ENCODE measurements around the gene B9D1. TPM values are rescaled to one million over a fixed set of nuclear protein-coding genes. Genes with fewer than 3 reads are reported as not detected.

Gene B9D1
- total and polyA plus RNA-seq, 7 donors, result 6.6 to 22.4 (median 15.2) TPM

- no peak overlapping the region for H3K4me3 ChIP-seq
- H3K36me3 ChIP-seq, result no peaks in the 10 kb centered on the region
- DNase-seq, result no peak
- TF ChIP-seq POLR2A (IDR thresholded peaks at IDR 0.05) (no peak), EP300 (IDR thresholded peaks at IDR 0.05) (no peak), POLR2AphosphoS5 (IDR thresholded peaks at IDR 0.05) (peak in 1 of 4 donors; percentile 13)
- TF ChIP-seq, protein P1, sequence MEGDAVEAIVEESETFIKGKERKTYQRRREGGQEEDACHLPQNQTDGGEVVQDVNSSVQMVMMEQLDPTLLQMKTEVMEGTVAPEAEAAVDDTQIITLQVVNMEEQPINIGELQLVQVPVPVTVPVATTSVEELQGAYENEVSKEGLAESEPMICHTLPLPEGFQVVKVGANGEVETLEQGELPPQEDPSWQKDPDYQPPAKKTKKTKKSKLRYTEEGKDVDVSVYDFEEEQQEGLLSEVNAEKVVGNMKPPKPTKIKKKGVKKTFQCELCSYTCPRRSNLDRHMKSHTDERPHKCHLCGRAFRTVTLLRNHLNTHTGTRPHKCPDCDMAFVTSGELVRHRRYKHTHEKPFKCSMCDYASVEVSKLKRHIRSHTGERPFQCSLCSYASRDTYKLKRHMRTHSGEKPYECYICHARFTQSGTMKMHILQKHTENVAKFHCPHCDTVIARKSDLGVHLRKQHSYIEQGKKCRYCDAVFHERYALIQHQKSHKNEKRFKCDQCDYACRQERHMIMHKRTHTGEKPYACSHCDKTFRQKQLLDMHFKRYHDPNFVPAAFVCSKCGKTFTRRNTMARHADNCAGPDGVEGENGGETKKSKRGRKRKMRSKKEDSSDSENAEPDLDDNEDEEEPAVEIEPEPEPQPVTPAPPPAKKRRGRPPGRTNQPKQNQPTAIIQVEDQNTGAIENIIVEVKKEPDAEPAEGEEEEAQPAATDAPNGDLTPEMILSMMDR (IDR thresholded peaks at IDR 0.05), result no peak
- no peaks in the 10 kb centered on the region for H3K27me3 ChIP-seq
- peaks cover 0 to 66% (median 40%) of the 10 kb centered on the region in 4 donors for H3K4me1 ChIP-seq
- intact Hi-C loops (cut with DNase I), result no loop called here
- 66 to 77% methylated on average over 6 of the region's 6 CpGs for WGBS, 2 donors
- no peaks in the 10 kb centered on the region for H3K9me3 ChIP-seq
- peak overlapping the region in 3 of 4 donors; percentile 22 to 49 (median 22) for H3K27ac ChIP-seq
Measured at GRCh38 chr17:19298569-19299213, 63.8 kb downstream of the B9D1 start.

- Histone ChIP-seq H3K27ac (peak overlapping the region in 3 of 4 donors; percentile 0 to 46 (median 46)), H3K4me1 (peaks cover 0 to 64% (median 40%) of the 10 kb centered on the region in 4 donors), H3K36me3 (no peaks in the 10 kb centered on the region), H3K4me3 (no peak overlapping the region), H3K9me3 (no peaks in the 10 kb centered on the region), H3K27me3 (no peaks in the 10 kb centered on the region)
- DNase-seq, result no peak
- WGBS, 2 donors, result 85 to 91% methylated on average over 11 of the region's 11 CpGs
- intact Hi-C loops (cut with DNase I), result no loop called here
- TF ChIP-seq EP300 (IDR thresholded peaks at IDR 0.05), result no peak
- TF ChIP-seq POLR2A (IDR thresholded peaks at IDR 0.05), result no peak
- TF ChIP-seq POLR2AphosphoS5 (IDR thresholded peaks at IDR 0.05), result no peak
- TF ChIP-seq, protein P1 (IDR thresholded peaks at IDR 0.05), result no peak
Measured at GRCh38 chr17:19296786-19297778, 65.4 kb downstream of the B9D1 start.

GRCh38 chr17:19295473-19296135, 66.9 kb downstream of the B9D1 start:
- intact Hi-C loops (cut with DNase I), result no loop called here
- Histone ChIP-seq H3K9me3 (no peaks in the 10 kb centered on the region), H3K4me1 (peaks cover 0 to 64% (median 44%) of the 10 kb centered on the region in 4 donors), H3K27ac (no peak overlapping the region), H3K36me3 (no peaks in the 10 kb centered on the region), H3K27me3 (no peaks in the 10 kb centered on the region), H3K4me3 (no peak overlapping the region)
- 84 to 88% methylated on average over 8 of the region's 8 CpGs for WGBS, 2 donors
- no peak for DNase-seq
- TF ChIP-seq POLR2AphosphoS5 (IDR thresholded peaks at IDR 0.05) (no peak), POLR2A (IDR thresholded peaks at IDR 0.05) (no peak), EP300 (IDR thresholded peaks at IDR 0.05) (no peak)
- TF ChIP-seq, protein P1 (IDR thresholded peaks at IDR 0.05), result no peak

- Histone ChIP-seq H3K4me1 (peaks cover 0 to 66% (median 50%) of the 10 kb centered on the region in 4 donors), H3K36me3 (no peaks in the 10 kb centered on the region), H3K9me3 (no peaks in the 10 kb centered on the region), H3K27me3 (no peaks in the 10 kb centered on the region), H3K27ac (no peak overlapping the region), H3K4me3 (no peak overlapping the region)
- 84 to 89% methylated on average over 3 of the region's 3 CpGs for WGBS, 2 donors
- intact Hi-C loops (cut with DNase I), result no loop called here
- TF ChIP-seq POLR2A (IDR thresholded peaks at IDR 0.05) (no peak), EP300 (IDR thresholded peaks at IDR 0.05) (no peak), POLR2AphosphoS5 (IDR thresholded peaks at IDR 0.05) (no peak)
- no peak for DNase-seq
Measured at GRCh38 chr17:19294443-19294842, 68.1 kb downstream of the B9D1 start.

Small RNA genes within 50 kb of the gene (small RNA-seq; reads per million reads assigned to genes)
- 6.5 to 10.6 (median 6.8) reads per million in 3 donors for gene MIR1180

Other genes with a start within 250 kb of the B9D1 start
- 1 to 10 TPM in 2 of 4 donors, under 1 TPM in 1, not detected in 1; 0.54 to 3.9 (median 2.5) TPM for gene GRAPL, start 235.1 kb downstream of the B9D1 start, total RNA-seq
- gene GRAPL, start 235.1 kb downstream of the B9D1 start, polyA plus RNA-seq, result 10 to 100 TPM in 1 of 3 donors, 1 to 10 TPM in 1, not detected in 1; 2.4 to 14.8 TPM
- gene EPN2, start 125.4 kb downstream of the B9D1 start, total RNA-seq, result 10 to 100 TPM; 31.7 to 55.4 (median 47.6) TPM
- 10 to 100 TPM; 12.0 to 22.1 (median 15.3) TPM for gene EPN2, start 125.4 kb downstream of the B9D1 start, polyA plus RNA-seq
- gene MAPK7, start 15.8 kb upstream of the B9D1 start, total RNA-seq, result 10 to 100 TPM; 22.4 to 45.7 (median 29.5) TPM
- 10 to 100 TPM; 18.3 to 35.9 (median 22.8) TPM for gene MAPK7, start 15.8 kb upstream of the B9D1 start, polyA plus RNA-seq
- 100 to 1,000 TPM; 189 to 324 (median 195) TPM for gene MFAP4, start 24.5 kb upstream of the B9D1 start, total RNA-seq
- 10 to 100 TPM in 2 of 3 donors, 1 to 10 TPM in 1; 9.9 to 52.2 (median 42.0) TPM for gene MFAP4, start 24.5 kb upstream of the B9D1 start, polyA plus RNA-seq
- gene RNF112, start 48.5 kb upstream of the B9D1 start, total RNA-seq, result 1 to 10 TPM; 3.8 to 8.6 (median 7.8) TPM
- 1 to 10 TPM in 1 of 3 donors, under 1 TPM in 2; 0.60 to 7.2 (median 0.92) TPM for gene RNF112, start 48.5 kb upstream of the B9D1 start, polyA plus RNA-seq
- 1 to 10 TPM in 2 of 4 donors, under 1 TPM in 2; 0.82 to 8.2 (median 2.5) TPM for gene SLC47A1, start 171.1 kb upstream of the B9D1 start, total RNA-seq
- gene SLC47A1, start 171.1 kb upstream of the B9D1 start, polyA plus RNA-seq, result 1 to 10 TPM in 2 of 3 donors, under 1 TPM in 1; 0.82 to 3.7 (median 1.2) TPM

Data from sigmoid colon (tissue), 7 donors.